Urinary bladder (tissue), 4 donors: ENCODE measurements around the gene CORO1A. TPM values are rescaled to one million over a fixed set of nuclear protein-coding genes. Genes with fewer than 3 reads are reported as not detected.

Experiments used
- DNase-seq: peaks from one replicate; pipeline ENCODE4 v3.0.0-alpha.2; 2015; ENCODE audit errors: extremely low spot score
- H3K27ac ChIP-seq: one replicate; pipeline ENCODE4 v1.5.1; 2013; ENCODE audit warnings: low read depth, mild to moderate bottlenecking, moderate library complexity
- H3K36me3 ChIP-seq: one replicate; pipeline ENCODE4 v1.6.1; 2013; ENCODE audit warnings: mild to moderate bottlenecking, moderate library complexity; ENCODE audit not compliant: insufficient read depth
- H3K4me1 ChIP-seq: one replicate; pipeline ENCODE4 v1.6.1; 2013; ENCODE audit warnings: mild to moderate bottlenecking, moderate library complexity; ENCODE audit not compliant: insufficient read depth
- H3K4me3 ChIP-seq: one replicate; pipeline ENCODE4 v1.5.1; 2013; ENCODE audit warnings: low read depth, low read length
- WGBS: extraction: QIAGEN DNeasy Blood & Tissue Kit; methylation state at CpG from one replicate; pipeline ENCODE4 v1.1.7; 2013; 5-methylcytosine and 5-hydroxymethylcytosine counted together
- polyA plus RNA-seq: library from polyadenylated mRNA; stranded (reverse); fragments of 200-250 nt; gene quantifications from one replicate; pipeline ENCODE4 v1.2.3, GENCODE V29; 2013
- total RNA-seq: library from RNA; depleted of rRNA; stranded (reverse); fragments of >200 nt; gene quantifications from one replicate; pipeline ENCODE4 v1.2.3, GENCODE V29; 2014
- donor health status: healthy with polysubstance abuse.
- donor health status: healthy.

CORO1A gene
- total RNA-seq (9.6 TPM), polyA plus RNA-seq (37.2 TPM)

GRCh38 chr16:30183233-30184095, at the start of gene CORO1A:
Gene CORO1A (plus strand): TSS chr16:30183602. CDS start chr16:30185210, 1,608 bp downstream.
- Histone ChIP-seq H3K4me3 (peak within 1 kb of the TSS; percentile 69), H3K27ac (peak within 1 kb of the TSS; percentile 88), H3K36me3 (no peaks in the 10 kb centered on the region), H3K4me1 (peaks cover 3% of the 10 kb centered on the region)
- WGBS = under 1% methylated on average over 81 of the region's 81 CpGs
- peak; percentile 10 for DNase-seq

GRCh38 chr16:30136971-30137605, 46.3 kb upstream of the CORO1A start:
- 58% methylated on average over 11 of the region's 11 CpGs for WGBS
- no peak overlapping the region for H3K4me3 ChIP-seq
- H3K36me3 ChIP-seq = no peaks in the 10 kb centered on the region
- DNase-seq = no peak
- no peaks in the 10 kb centered on the region for H3K4me1 ChIP-seq
- no peak overlapping the region for H3K27ac ChIP-seq

- Histone ChIP-seq H3K4me1 (no peaks in the 10 kb centered on the region), H3K36me3 (no peaks in the 10 kb centered on the region), H3K27ac (no peak overlapping the region), H3K4me3 (no peak overlapping the region)
- no peak for DNase-seq
- 66% methylated on average over 8 of the region's 8 CpGs for WGBS
Measured at GRCh38 chr16:30137897-30138296, 45.5 kb upstream of the CORO1A start.

GRCh38 chr16:30139583-30140481, 43.6 kb upstream of the CORO1A start:
- WGBS = 72% methylated on average over 13 of the region's 13 CpGs
- H3K4me3 ChIP-seq = no peak overlapping the region
- H3K27ac ChIP-seq = no peak overlapping the region
- H3K36me3 ChIP-seq = no peaks in the 10 kb centered on the region
- no peaks in the 10 kb centered on the region for H3K4me1 ChIP-seq
- DNase-seq = no peak

- Histone ChIP-seq H3K36me3 (no peaks in the 10 kb centered on the region), H3K27ac (no peak overlapping the region), H3K4me1 (no peaks in the 10 kb centered on the region), H3K4me3 (no peak overlapping the region)
- 100% methylated on average over 2 of the region's 2 CpGs for WGBS
- DNase-seq = no peak
Measured at GRCh38 chr16:30141750-30142149, 41.7 kb upstream of the CORO1A start.

- Histone ChIP-seq H3K4me1 (no peaks in the 10 kb centered on the region), H3K4me3 (no peak overlapping the region), H3K36me3 (no peaks in the 10 kb centered on the region), H3K27ac (no peak overlapping the region)
- no peak for DNase-seq
- 81% methylated on average over 13 of the region's 13 CpGs for WGBS
Measured at GRCh38 chr16:30142672-30143346, 40.6 kb upstream of the CORO1A start.

GRCh38 chr16:30143347-30143702, 40.1 kb upstream of the CORO1A start:
- Histone ChIP-seq H3K4me3 (no peak overlapping the region), H3K36me3 (no peaks in the 10 kb centered on the region), H3K4me1 (no peaks in the 10 kb centered on the region), H3K27ac (no peak overlapping the region)
- WGBS = 58% methylated on average over 2 of the region's 2 CpGs
- no peak for DNase-seq

GRCh38 chr16:30144017-30144416, 39.4 kb upstream of the CORO1A start:
- Histone ChIP-seq H3K4me3 (no peak overlapping the region), H3K36me3 (no peaks in the 10 kb centered on the region), H3K27ac (no peak overlapping the region), H3K4me1 (no peaks in the 10 kb centered on the region)
- no peak for DNase-seq

- Histone ChIP-seq H3K36me3 (no peaks in the 10 kb centered on the region), H3K4me1 (no peaks in the 10 kb centered on the region), H3K4me3 (no peak overlapping the region), H3K27ac (no peak overlapping the region)
- no peak for DNase-seq
- 96% methylated on average over 1 of the region's 1 CpG for WGBS
Measured at GRCh38 chr16:30144917-30145316, 38.5 kb upstream of the CORO1A start.

GRCh38 chr16:30145657-30146056, 37.7 kb upstream of the CORO1A start:
- H3K36me3 ChIP-seq = no peaks in the 10 kb centered on the region
- 64% methylated on average over 1 of the region's 1 CpG for WGBS
- H3K4me3 ChIP-seq = no peak overlapping the region
- no peak overlapping the region for H3K27ac ChIP-seq
- DNase-seq = no peak
- no peaks in the 10 kb centered on the region for H3K4me1 ChIP-seq

- no peaks in the 10 kb centered on the region for H3K4me1 ChIP-seq
- no peak for DNase-seq
- no peak overlapping the region for H3K27ac ChIP-seq
- WGBS = 87% methylated on average over 3 of the region's 3 CpGs
- H3K4me3 ChIP-seq = no peak overlapping the region
- H3K36me3 ChIP-seq = no peaks in the 10 kb centered on the region
Measured at GRCh38 chr16:30147843-30148510, 35.4 kb upstream of the CORO1A start.

GRCh38 chr16:30149250-30149930, 34.0 kb upstream of the CORO1A start:
- 89% methylated on average over 5 of the region's 5 CpGs for WGBS
- no peak overlapping the region for H3K4me3 ChIP-seq
- no peak overlapping the region for H3K27ac ChIP-seq
- H3K36me3 ChIP-seq = no peaks in the 10 kb centered on the region
- no peaks in the 10 kb centered on the region for H3K4me1 ChIP-seq
- no peak for DNase-seq
